Fibroblast of pulmonary artery (primary cell): ENCODE data around the gene RBP3.

Experiments used
- DNase-seq: peaks from one replicate; pipeline ENCODE4 v3.0.0-alpha.2; 2010; ENCODE audit warnings: low read depth
- H3K4me3 ChIP-seq: replicated peaks from 2 replicates; pipeline ENCODE4 v1.5.1; 2011; ENCODE audit warnings: low read depth, mild to moderate bottlenecking, control low read depth, low read length, moderate library complexity
- CTCF ChIP-seq: IDR thresholded peaks from 2 replicates; pipeline ENCODE4 v1.5.1; 2011; ENCODE audit warnings: mild to moderate bottlenecking, control low read depth, low read length, inconsistent platforms; ENCODE audit errors: missing control alignments

Gene RBP3

GRCh38 chr10:47354900-47355299 lies 6.7 kb downstream of the RBP3 start:
- no peak for DNase-seq
- no peak for TF ChIP-seq CTCF
- H3K4me3 ChIP-seq: no peak overlapping the region

- H3K4me3 ChIP-seq: no peak overlapping the region
- no peak for DNase-seq
- TF ChIP-seq CTCF: no peak
These were observed 8.5 kb downstream of the RBP3 start for GRCh38 chr10:47356708-47357107.

GRCh38 chr10:47357131-47357582 lies 9.0 kb downstream of the RBP3 start:
- no peak overlapping the region for H3K4me3 ChIP-seq
- TF ChIP-seq CTCF: no peak
- no peak for DNase-seq

- TF ChIP-seq CTCF: no peak
- no peak for DNase-seq
- H3K4me3 ChIP-seq: no peak overlapping the region
These were observed 9.7 kb downstream of the RBP3 start for GRCh38 chr10:47357911-47358310.

- H3K4me3 ChIP-seq: no peak overlapping the region
- DNase-seq: no peak
- TF ChIP-seq CTCF: no peak
These were observed 10.3 kb downstream of the RBP3 start for GRCh38 chr10:47358457-47358856.

- H3K4me3 ChIP-seq: no peak overlapping the region
- DNase-seq: no peak
- TF ChIP-seq CTCF: no peak
These were observed 10.9 kb downstream of the RBP3 start for GRCh38 chr10:47359101-47359500.

- no peak for TF ChIP-seq CTCF
- no peak for DNase-seq
- H3K4me3 ChIP-seq: no peak overlapping the region
These were observed 11.7 kb downstream of the RBP3 start for GRCh38 chr10:47359626-47360418.
